HK-2 (cell line): ENCODE measurements around the gene SLIT3.

Experiments
- DNase-seq: peaks from one replicate; pipeline ENCODE4 v3.0.0-alpha.2; 2018; ENCODE audit not compliant: unreplicated experiment

The SLIT3 gene

DNA sequence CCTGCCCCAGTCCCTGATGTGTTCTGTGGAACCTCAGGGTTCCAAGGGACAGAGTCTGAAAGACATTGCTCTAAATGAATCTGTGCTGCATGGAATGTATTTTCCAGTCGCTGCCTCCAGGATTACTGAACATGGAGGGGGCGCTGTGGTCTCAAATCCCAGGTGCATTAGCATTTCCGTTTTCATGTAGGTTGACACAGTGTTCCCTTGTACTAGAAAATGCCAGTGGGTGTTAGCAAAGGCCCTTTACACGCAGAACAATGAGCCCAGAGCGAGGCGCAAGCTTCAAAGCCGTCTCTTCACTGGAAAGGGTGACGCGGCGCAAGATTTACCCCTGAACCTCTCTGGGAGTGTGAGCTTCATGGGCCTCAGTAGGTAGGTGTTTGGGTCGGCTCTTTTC lies 308.3 kb downstream of the SLIT3 start:
- no peak for DNase-seq

DNA sequence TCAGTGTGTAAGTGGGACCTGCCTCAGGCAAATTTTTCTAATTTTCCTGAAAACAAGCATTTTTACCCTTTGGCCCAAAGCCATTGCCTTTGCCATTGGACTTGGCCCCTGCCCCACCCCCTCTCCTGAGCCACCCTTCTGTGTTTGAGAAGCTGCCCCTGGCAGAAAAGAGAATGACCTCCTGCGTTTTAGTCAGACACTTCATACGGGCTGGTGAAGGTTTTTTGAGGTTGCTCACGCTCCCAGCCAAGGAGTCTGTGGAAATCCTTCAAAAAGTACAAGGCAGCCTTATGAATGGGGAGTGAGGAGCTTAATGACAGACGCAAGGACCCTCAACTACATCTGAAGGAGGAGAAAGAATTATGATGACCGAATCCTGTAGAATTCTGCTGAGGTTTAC lies 308.9 kb downstream of the SLIT3 start:
- DNase-seq = no peak

DNA sequence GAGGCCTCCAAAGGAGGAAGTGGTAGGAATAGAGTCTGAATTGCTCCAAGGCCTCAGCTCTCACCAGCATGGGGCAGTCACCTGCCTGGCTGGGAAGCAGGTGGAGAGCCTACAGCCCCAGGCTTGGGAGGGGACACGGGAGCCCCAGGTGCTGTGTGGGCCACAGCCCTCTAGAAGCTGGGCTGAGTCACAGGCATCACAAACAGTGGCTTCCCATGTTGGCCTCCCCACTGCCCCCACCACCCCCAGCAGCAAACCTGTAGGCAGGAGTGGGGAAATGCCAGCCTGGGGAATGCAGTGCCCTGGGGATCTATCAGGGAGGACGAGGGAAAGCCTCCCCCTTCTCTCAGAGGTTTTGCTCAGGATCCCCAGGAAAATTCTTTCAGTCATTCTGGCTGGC lies 309.6 kb downstream of the SLIT3 start:
- no peak for DNase-seq

DNA sequence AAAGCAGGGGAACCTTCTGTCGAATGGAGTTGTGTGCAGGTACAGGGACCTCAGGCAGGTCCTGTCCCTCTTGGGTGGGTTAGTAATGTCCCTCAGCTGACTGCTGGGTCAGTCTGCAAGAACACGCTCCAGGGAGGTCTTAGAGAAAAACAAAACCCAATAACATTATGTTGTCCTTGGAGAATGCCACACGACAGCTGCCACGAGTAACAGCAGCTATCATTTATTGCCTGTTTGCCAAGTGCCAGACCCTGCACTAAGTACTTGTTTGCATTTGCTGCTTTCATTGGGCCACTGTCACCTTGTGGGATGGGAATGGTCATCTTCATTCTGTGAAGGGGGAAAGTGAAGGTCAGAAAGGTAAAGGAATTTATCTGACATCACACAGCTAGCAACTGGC lies 310.3 kb downstream of the SLIT3 start:
- no peak for DNase-seq

DNA sequence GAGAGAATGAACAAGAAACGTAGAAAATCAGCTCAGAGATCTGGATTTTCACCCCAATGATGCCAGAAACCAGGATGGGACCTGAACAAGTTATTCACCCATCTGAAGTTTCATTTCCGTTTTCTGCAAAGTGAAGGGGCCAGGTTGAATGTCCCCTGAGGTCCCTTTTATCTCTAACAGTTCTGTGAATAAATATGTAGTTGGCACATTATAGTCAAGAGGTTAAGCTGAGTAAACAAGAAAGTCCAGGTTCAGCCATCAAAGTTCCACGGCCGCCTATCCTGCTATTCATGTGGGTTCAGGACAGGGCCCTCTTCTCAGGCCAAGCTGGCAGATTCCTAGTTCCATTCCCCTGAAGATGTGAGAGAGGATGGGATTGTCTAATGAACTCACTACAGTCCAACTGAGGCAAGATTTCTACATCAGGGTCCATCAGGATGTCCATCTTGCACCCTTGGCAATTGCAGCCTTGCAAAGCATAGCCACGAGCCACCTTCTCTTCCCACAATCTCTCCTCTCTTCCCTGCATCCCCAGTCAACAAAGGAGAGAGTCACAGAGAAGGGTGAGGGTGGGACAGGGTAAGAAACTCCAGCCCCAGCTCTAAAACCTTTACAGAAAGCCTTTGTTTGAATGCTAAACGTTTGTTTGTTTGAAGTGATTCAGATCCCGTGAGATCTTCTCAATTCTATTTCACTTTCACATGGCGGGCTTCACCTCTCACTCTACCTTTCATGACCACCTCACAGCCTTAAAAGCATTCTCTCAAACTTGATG lies 311.0 kb downstream of the SLIT3 start:
- DNase-seq = no peak

DNA sequence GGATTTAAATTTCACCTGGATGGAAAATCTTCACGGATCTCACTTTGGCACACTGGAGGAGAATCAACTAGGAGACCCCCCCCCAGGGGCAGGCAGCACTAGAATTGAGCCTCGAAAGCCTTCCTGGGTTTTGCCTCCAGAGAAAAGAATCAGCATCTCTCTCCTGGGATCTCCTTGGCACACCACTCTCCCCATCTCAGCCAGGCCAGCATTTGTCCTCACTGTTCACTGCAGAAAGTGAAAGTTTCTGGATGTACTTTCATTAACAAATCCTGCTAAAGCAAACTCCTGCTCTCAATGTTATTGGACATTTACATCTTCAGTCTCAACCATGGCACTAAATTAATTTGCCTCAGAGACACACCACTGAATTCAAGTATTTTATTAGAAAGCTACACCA lies 312.2 kb downstream of the SLIT3 start:
- no peak for DNase-seq

DNA sequence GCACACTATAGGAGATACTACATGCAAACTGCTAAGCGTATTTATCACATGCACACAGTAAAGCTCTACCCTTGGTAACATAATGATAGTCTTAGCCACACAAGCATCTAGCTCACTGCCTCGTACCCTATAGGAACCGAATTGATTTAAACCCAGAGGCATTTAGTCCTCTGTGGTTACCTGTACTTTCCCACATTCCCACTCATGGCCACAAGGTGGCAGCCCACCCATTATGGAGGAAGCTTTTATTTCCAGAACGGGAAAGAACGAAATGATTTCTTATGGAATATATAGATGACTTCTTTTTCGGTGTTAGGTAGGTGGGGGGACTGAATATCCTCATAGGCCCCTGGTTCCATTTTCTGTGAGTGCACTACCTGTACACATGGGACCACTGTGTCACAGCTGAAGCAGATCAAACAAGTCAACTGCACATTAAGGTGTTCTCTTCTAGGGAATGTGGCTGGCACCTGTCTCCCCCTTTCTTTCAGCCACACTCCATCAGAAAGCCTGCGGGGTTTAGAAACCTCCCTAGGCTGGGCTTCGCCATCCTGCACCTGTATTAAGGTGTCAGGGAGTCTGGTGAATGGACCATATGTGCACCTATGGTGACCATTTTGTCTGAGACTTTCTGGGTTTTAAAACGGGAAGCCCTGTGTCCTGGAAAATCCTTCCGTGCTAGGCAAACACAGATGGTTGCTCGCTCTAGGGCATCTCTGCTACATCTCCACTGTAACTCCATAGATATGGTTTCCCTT lies 313.2 kb downstream of the SLIT3 start:
- DNase-seq = peak; percentile 47

DNA sequence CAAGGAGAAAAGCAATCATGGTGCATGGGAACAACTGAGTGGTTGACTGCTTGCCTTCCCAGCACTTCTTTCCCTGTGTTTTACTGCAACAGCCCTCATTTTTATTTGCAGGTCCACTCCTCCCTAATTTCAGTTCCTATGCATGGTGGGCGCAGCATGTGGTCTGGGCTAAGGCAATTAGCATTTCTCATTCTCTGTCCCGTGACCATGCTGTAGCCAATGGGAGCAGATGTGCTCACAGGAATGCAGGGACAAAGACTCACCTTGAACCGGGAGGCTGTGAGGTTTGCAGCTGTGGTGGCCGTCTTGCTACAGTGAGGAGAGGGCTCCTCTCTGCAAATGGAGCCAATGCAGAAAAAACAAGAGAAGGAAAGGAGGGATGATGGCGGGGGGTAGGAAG lies 315.5 kb downstream of the SLIT3 start:
- no peak for DNase-seq

DNA sequence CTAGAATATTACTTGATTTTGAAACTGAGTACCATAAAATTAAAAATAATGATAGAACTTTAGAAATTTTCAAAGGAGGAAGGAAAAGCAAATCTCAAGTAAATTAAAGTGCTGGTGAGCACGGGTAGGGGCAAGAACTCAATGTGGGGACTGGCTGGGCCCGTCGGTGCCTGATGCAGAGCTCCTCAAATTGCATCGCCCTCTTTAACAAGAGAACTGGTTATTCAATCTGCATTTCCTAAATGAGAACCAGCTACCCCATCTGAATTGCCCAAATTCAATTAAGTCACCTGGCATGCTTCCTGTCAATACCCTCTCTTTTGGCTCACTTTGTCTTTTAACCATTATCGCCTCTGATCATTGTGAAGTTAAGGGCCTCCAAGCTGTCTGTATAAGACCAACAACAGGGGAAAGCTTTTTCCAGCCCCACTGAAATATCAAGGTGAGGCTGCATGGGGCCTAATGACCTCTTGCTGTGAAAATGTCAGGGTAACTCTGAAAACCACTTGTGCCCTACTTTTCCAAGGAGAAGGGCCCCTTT lies 316.7 kb downstream of the SLIT3 start:
- no peak for DNase-seq

DNA sequence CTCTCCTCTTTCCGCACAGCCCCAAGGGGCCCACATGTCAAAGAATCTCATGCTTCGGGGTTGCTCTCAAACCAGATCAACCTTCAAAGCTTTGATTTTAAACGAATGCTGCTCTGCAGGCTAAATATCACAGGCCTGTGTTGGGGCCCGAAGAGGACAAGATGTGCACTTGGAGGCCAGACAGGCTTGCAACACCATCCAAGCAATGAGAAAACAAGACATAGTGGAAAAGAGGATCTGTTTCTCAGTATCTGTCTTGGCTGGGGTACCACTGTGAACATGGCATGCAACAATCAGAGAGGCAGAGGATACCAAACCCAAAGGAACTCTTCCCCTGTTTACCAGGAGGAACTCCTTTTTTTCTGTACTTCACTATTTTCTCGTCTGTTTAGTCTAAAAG lies 321.8 kb downstream of the SLIT3 start:
- no peak for DNase-seq

DNA sequence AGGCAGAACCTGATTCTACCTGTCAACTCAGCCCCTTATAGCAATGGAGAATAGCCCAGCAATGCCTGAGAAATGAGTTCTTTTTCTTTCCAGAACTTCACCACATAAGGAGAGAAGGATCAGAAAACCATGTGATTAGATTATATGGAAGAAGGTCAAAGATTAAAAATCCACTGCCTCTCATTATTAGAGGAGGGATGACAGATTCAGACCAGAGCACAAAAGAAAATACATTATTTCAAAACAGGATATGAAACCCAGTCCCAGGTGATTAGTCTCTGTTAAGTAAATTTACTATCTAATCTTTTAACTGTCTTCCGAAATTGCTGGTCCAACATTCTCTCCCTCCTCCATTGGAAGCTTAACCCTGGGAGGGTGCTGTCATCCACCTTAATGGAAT lies 322.4 kb downstream of the SLIT3 start:
- no peak for DNase-seq

DNA sequence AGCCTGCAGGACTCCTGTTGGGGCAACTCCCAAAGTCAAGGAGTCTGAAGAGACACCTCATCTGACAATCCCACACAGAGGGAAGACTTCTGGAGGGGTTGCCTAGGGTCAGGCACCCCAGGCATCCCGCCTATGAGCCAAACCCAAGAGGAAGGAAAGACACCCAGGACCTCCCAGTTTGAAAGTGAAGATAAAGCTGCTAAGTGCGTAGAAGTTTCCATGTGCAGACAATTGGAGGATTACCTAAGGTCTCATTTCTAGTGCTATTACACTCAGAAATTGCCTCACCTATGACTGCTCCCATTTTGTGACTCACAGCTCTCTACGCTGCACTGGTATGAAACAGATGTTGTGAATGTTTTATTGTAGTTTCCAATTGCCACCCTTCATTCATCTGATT lies 322.9 kb downstream of the SLIT3 start:
- no peak for DNase-seq

DNA sequence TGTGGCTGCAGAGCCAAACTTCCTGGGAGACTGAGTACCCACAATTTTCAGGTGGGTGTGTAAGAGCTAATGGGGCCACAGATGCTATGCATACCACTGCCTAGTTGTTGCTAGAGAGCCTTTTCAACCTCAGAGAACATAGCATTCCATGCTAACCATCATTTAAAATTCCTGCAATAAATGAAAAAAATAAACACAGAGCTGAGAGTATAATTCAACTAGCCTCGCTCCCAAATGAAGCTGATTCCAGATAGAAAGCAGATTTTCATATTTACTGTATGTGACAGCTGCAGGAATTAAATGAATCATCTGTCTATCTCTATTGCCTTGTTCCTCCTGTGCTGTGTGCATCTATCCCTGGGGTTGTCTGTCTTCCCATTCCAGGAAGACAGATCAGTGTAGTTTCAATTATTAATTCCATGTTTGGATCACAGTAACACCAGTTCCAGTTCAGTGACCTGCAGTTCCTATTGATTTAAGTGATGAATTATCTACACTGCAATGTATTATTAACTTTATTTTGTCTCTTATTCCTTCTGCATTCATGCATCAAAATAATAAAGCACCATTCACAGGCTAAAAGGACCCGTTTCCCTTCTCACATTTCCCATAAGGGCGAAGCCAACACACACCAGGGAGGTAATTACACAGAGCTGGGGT lies 324.5 kb downstream of the SLIT3 start:
- DNase-seq = no peak

DNA sequence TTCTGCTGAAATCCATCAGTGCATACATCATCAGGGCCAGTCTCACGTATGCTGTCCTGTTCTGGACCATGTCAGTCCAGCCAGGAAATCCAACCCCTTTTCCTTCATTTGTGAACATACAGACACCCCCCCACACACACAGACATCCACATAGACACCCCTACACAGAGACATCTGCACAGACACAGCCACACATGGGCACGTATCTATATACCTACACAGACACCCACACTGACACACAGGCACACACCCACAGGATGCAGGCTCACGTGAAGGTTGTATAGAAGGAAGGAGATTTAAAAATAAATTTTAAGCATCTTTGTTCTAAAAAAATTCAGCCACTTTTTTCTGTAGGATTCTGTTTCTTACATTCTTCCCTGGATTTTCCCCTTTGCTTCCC lies 325.6 kb downstream of the SLIT3 start:
- DNase-seq = no peak

DNA sequence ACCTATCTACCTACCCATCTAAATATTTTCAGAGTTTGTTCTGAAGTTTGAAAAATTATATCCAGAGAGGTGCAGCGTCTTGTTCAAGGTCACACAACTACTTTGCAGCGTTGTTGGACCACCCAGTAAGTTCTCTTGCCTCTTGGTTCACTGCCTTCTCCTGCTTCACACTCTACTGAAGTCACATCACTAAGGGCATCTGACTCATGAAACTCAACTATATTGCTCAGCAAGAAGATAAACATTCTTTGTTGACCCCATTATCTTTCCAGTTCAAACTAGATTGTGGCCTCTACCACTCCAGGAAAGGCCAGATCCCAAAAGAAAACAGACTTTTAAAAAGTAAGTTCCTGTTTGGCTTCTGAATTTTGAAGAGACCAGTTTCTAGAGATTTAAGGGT lies 326.9 kb downstream of the SLIT3 start:
- no peak for DNase-seq

DNA sequence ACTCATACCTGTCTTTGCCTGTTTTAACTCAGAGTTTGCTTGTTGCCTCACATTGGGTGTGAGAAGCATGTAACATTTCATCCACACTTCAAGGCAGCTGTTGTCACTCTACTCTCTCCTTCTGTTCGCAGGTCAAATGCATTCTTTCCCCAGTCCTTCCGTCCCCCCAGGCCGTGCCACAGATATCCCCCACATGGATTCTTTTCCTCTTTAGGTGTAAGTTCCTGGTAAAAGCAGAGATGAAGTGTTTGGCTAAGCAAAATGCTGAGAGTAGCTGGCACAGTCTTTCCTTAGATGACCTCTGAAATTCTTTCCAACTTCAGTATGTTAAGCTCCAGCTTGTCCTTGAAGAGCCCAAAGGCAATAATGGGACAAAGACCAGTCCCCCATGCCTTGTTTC lies 328.2 kb downstream of the SLIT3 start:
- DNase-seq = no peak

DNA sequence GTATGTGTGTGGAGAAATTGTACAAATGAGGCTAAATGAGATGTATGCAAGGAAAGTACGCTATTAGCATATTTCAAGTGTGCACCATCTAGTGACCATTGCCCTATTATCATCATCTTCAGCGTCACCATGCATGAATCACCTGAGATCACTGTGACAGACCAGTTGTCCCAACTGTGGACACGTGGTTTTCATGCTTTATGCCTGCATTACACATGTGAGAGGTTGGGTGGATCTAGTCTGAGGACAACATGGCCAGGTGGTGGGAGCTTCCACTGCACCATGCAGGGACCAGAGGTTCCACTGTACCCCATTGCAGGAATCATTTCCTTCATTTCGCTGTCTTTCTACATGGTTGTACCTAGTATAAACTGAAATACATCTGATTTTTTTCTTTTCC lies 329.8 kb downstream of the SLIT3 start:
- no peak for DNase-seq

DNA sequence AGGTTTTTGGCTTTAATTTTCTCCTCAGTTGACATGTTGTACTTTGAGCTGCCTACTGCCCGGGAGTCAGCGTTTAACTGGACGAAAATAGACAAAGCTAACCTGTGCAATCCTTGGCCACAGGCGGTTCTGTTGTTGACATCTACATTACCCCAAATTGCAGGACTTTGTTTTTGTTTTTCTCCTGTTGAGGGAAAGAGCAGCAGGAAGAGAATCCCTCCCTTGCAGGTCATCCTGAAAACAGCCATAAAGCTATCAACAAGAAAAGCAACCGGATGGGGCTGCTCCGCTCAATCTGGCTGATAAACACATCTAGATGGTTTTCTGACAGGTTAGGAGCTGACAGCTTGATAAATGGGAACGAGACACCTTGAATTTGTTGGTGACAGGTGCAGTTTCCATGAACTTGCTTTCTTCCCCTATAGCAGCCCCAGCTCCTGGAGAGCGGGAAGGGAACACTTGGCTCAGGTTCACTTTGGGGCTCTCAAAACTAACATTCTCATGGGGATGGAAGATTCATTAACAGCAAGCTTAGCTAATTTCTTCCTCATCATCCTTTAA lies 331.5 kb downstream of the SLIT3 start:
- DNase-seq = no peak

DNA sequence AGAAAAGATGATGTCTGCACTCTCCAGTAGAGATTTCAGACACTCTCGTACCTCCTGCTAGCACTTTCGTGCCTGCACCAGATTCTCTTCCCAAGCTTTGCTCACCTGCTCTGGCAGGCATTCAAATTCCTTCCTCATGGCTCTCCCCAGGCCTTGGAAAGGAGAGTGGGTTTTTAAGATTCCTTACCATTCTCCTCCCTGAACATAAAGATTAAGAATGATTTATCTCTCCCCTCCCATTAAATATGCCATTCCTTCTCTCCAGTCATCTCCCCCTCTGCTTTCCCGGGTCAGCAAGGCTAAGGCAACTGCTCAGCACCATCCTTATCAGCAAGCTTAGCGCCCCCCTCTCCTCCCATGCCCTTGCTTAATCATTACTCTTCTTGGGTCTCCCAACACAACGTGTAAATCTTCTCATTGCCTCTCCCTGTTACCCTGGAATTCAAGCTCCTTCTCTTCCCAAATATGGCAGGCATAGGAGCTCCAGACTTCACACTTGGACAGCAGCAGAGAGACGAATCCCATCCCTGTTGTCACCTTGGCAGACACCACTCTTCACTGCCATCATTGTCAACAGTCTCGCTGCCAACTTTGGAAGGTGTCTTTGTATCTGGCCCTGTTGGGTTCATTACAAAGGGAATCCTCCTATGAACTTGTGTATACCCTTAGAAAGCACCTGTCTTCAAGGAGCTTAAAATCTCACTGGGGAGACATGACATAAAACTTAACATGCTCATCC lies 332.9 kb downstream of the SLIT3 start:
- DNase-seq = no peak

DNA sequence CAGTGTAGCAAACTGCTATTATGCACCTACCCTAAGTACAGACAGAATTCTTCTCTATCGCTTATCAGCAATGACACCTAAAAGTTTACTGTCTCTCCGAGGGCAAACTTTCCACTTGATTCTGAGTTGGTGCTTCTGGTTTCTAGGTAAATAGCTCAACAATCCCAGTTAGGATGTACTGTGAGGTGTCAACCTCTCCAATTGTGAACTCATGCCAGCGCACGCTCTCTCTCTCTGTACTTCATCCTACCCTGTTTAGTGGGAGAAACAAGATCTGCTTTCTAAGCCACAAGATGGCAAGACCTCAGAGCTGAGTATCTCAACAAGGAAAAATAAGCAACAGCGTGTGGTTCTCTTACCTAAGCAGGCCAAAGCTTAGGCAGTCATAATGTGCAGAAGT lies 335.3 kb downstream of the SLIT3 start:
- no peak for DNase-seq

DNA sequence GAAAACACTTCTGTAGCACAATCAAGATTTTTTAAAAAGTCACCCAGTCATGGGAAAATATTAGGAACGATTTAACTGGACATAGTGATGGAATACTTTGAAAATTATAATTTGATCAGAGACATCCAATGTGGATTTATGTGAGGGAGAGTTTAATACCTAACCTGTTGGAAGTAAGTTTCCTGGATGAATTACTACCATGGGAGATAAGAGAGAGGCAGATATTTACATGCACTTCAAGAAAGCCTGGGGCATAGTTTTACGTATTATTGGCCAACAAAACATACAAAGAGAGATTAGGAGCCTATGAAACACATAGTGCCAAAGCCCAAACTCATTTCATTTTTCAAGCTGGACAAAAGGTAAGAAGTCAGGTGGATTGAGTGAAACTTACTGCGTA lies 336.8 kb downstream of the SLIT3 start:
- DNase-seq = no peak

DNA sequence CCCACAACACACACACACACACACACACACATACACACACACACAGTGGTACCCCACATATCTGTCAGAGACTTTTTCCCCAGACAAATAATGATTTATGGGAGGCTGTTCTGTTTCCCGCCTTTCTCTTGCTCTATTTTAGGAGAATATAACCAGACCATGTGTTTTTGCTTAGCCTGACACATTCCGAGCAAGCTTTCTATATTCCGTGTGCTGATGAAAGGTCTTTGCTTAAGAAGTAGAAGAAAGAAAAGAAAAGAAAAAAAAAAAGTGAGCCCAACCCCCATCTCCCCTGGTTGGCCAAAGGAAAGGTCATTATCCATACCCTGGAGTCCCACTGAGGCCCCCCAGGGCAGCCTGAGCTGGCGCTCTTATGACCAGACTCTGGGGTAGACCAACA lies 338.6 kb downstream of the SLIT3 start:
- DNase-seq = no peak
